ENCODE results near the gene KCNQ1. TPM values are rescaled to one million over a fixed set of nuclear protein-coding genes. Genes with fewer than 3 reads are reported as not detected.

The KCNQ1 gene
- total and polyA plus RNA-seq, 2 donors (not counting 3 experiments of a cell fraction or from before 2014, with no cell fraction given), result 0.07 to 0.09 TPM

DNA sequence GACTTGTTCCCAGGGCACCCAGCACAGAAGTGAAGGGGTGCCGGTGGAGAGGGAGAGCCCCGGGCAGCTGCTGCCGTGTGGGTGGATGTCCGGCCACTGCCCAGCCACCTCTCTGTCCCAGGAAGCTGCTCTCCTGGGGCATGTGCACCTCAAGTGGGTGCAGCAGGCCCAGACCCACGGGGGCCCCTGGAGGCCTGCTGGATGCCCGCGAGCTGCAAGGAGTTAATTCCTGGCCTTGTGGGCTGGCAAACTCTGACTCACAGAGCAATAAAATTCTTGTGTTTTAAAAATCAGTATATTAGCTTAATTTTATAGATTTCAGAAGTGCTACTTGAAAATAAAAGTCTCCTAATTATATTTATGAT is 292.4 kb downstream of the KCNQ1 start:
- POLR2A ChIA-PET, result no interaction called here
- no peaks in the 10 kb centered on the region for H3K4me1 ChIP-seq (ENCODE audit: control insufficient read depth, extremely low read depth, insufficient read depth, low read length)
- dilution Hi-C loops (cut with MboI; ENCODE audit: extremely low pct_ligation_motif_present, low sequenced_read_pairs), result no loop called here

More for the DNA sequence above, 292.4 kb downstream of the KCNQ1 start:
- Histone ChIP-seq H4K20me1 (replicated peaks; ENCODE audit: control insufficient read depth, extremely low read depth, insufficient read depth, low read length) (no peaks in the 10 kb centered on the region), H3K9me1 (replicated peaks; ENCODE audit: control insufficient read depth, extremely low read depth, insufficient read depth, low read length) (no peaks in the 10 kb centered on the region), H3K27ac (ENCODE audit: insufficient read depth, low read depth, low read length) (no peak overlapping the region), H3K9me3 (replicated peaks; ENCODE audit: control insufficient read depth, insufficient read depth, low read length) (no peaks in the 10 kb centered on the region), H3K36me3 (ENCODE audit: control insufficient read depth in 2 of 2, extremely low read depth in 1 of 2, insufficient read depth in 2 of 2, low read length in 2 of 2) (no peaks in the 10 kb centered on the region), H2AFZ (ENCODE audit: low read depth, low read length) (no peak overlapping the region), H3K79me2 (ENCODE audit: control insufficient read depth, insufficient read depth, low read length) (no peaks in the 10 kb centered on the region), H3K27me3 (ENCODE audit: control insufficient read depth in 2 of 2, insufficient read depth in 2 of 2, low read length in 2 of 2) (no peaks in the 10 kb centered on the region), H3K4me3 (replicated peaks in 1 of 3; ENCODE audit: insufficient read depth in 1 of 3, low read depth in 1 of 3, low read length in 3 of 3) (no peak overlapping the region), H3K4me2 (ENCODE audit: insufficient read depth, low read length) (no peak overlapping the region), H3K9ac (replicated peaks; ENCODE audit: extremely low read depth, insufficient read depth, low read length) (no peak overlapping the region)
- DNase-seq (ENCODE audit: low read depth, low spot score) (no peak), FAIRE-seq (no peak)
- no TSS peak for BruUV-seq (replicated peaks)
- intact Hi-C loops (cut with micrococcal nuclease), result no loop called here
- TF ChIP-seq, protein P1, sequence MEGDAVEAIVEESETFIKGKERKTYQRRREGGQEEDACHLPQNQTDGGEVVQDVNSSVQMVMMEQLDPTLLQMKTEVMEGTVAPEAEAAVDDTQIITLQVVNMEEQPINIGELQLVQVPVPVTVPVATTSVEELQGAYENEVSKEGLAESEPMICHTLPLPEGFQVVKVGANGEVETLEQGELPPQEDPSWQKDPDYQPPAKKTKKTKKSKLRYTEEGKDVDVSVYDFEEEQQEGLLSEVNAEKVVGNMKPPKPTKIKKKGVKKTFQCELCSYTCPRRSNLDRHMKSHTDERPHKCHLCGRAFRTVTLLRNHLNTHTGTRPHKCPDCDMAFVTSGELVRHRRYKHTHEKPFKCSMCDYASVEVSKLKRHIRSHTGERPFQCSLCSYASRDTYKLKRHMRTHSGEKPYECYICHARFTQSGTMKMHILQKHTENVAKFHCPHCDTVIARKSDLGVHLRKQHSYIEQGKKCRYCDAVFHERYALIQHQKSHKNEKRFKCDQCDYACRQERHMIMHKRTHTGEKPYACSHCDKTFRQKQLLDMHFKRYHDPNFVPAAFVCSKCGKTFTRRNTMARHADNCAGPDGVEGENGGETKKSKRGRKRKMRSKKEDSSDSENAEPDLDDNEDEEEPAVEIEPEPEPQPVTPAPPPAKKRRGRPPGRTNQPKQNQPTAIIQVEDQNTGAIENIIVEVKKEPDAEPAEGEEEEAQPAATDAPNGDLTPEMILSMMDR (IDR thresholded peaks at IDR 0.05; ENCODE audit: extremely low read depth in 1 of 2, insufficient read depth in 1 of 2, low read depth in 1 of 2, low read length in 2 of 2), result no peak
- no peak for TF ChIP-seq POLR2A (IDR thresholded peaks at IDR 0.05; ENCODE audit: low read depth, low read length)
- no peak for TF ChIP-seq FOS (IDR thresholded peaks at IDR 0.05; ENCODE audit: borderline replicate concordance, insufficient read depth, low read length)
- TF ChIP-seq GATA2 (IDR thresholded peaks at IDR 0.05; ENCODE audit: insufficient read depth, insufficient read length, low read depth, low read length), result no peak
- no peak for TF ChIP-seq POLR2AphosphoS5 (IDR thresholded peaks at IDR 0.05; ENCODE audit: insufficient read depth, low read depth, low read length)
- TF ChIP-seq JUN (IDR thresholded peaks at IDR 0.05; ENCODE audit: borderline replicate concordance, insufficient read depth, insufficient read length, low read depth), result no peak
- TF ChIP-seq MYC (IDR thresholded peaks at IDR 0.05; ENCODE audit: low read depth, low read length), result no peak
- TF ChIP-seq MAX (IDR thresholded peaks at IDR 0.05; ENCODE audit: insufficient read depth, insufficient read length), result no peak
- CTCF ChIA-PET, result no interaction called here
